GM21390 (cell line): Measurements from ENCODE around the gene PSEN2.
"Not testable (repeated sequence)": the region's sequence is repeated elsewhere in the genome, so short reads cannot be mapped to it uniquely, and the experiment has no call there.

Experiments used
- ATAC-seq: cut with Tn5 transposase; IDR thresholded peaks from one replicate; pipeline ENCODE4 v1.9.1; 2021; ENCODE audit not compliant: unreplicated experiment

Gene PSEN2

GRCh38 chr1:226870401-226871279 lies at the start of gene PSEN2:
TSS of gene PSEN2 (plus strand) at chr1:226870616. CDS start at chr1:226881908, 11,292 bp downstream.
- peak; percentile 98 for ATAC-seq

DNA sequence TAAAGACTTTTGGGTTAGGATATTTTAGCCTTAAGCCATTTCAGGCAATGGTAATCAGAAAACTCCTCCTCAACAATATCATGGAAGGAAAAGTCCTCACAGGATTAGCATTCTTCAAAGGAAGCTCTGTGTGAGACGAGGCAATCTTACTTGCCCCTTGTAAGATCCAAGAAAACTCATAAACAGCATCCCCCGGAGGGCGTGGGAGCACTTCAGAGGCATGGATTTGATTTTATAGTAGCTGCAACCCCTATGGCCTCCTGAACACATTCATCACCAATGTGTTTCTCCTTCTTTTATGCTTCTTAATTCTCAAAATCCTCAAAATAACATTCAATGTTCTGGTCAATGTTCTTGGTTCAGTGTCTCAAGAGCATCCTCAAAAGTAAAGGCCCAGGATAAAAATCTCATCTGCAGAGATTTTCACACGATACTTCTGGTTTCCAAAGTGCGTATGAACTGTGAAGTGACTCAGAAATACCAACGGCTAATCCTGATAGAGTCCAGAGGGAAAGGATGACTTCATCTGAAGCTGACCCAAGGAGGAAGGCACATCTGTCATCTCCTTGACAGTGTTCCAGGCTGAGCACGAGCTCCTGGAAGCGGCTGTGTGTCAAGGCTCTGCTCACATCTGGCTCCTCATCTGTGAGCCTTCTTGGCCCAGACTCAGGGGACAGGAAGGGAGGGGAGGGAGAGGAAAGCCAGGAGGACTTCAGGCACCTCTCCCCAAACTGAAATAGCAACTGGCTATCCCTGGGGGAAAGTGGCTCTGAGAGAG lies 49.3 kb upstream of the PSEN2 start:
- ATAC-seq: no peak

DNA sequence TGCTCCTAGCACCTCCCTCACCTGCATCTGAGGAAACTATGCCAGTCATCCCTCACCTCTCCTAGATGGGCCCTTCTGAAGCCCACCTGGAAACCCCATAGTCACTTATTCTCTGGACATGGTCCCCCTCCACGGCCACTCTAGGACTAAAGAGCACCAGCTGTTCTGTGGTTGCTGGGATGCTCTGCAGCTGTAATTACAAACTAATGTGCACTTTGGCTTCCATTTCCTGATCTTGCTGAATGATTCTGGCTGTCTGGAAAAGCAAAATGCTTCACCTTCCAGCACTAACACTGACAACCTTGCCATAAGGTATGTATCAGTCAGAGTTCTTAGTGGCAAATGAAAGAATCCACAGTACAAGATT lies 48.7 kb upstream of the PSEN2 start:
- ATAC-seq: no peak

- no peak for ATAC-seq
Observed at GRCh38 chr1:226823643-226824042, 46.8 kb upstream of the PSEN2 start.

DNA sequence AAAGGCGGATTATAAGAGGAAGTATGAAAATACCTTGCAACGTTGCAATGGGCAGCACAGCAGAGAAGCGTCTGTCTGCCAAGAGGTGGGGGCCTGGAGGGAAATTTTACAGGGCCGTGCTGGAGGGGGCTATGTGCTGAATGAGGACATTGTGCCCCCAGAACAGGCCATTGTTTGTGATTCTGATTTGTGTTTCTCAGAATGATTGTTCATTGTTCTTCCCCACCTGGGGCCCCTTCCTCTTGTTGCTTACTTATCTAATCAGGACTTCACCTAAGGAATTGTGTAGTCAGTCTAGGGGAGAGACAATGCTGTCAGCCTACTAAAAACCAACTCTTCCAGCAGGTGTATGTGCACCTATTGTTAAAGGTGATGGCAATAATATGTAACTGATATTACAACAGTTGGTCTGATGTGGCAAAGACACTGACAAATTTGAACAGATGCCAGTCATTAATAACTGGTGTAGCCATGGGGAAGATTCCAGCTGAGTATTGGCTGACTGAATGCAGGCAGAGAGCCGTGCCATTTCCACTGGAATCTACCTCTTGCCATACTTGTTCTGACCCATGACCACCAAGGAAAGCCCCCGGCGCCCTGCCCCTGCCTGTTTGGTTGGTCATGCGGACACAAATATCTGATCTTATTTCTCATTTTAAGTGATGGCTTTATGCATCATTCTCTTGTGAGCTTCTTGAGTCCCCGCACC lies 45.2 kb upstream of the PSEN2 start:
- ATAC-seq: no peak

DNA sequence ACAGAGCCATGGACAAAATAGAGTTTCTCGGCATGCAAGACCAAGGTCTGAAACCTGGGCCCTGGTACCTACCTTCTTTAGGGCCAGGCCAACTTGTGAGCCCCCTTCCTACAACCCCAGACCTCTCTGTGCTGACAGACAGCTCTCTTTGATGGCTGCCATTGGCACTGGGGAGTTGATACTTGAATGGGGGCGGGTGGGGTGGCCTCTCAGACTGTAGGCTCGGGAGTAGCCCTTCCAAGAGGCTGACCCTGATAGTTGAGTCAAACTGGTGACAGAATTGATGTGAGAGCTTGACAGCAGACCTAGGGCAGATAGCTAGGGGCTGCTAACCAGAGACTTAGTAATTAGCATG lies 44.7 kb upstream of the PSEN2 start:
- ATAC-seq: no peak

- ATAC-seq: no peak
Observed at GRCh38 chr1:226826479-226827261, 43.7 kb upstream of the PSEN2 start.

DNA sequence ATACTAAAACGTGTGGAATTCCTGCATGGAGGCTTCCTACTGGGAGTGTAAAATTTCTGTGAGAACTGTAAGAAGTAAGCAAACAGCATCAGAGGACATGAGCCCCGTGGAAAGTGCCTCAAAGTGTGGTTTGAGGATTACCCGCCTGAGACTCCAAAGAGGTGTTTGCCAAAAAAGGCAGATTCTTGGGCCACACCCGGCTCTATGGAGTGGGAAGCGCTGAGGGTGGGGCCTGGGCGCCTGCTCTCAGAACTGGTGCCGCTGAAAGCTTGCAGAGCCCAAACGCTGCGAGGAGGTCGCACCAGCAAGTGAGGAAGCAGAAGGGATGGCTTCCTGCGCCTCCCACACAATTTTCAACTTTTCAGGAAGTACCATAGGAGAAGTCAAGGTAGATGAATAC lies 43.0 kb upstream of the PSEN2 start:
- ATAC-seq: no peak

GRCh38 chr1:226827968-226828513 lies 42.4 kb upstream of the PSEN2 start:
- peak; percentile 97 for ATAC-seq

DNA sequence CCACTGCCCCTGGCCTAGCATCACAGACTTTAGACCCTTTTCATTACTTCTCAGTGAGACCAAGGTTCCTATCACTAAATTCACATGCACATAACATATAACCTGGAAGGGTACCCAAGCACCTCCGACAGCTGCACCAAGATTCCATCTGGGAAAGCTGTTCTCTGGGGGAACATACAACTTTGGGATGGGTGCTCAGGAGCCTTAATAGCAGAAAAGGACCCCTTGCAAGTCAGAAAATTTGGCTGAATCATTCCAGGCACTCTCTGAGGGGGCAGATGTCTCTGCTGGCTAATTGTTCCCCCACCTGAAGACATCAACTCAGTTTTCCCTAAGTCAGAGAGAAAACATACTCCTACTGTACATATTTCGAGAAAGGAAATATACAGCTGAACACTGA lies 41.3 kb upstream of the PSEN2 start:
- ATAC-seq: no peak

- no peak for ATAC-seq
Observed at GRCh38 chr1:226831953-226832352, 38.5 kb upstream of the PSEN2 start.

DNA sequence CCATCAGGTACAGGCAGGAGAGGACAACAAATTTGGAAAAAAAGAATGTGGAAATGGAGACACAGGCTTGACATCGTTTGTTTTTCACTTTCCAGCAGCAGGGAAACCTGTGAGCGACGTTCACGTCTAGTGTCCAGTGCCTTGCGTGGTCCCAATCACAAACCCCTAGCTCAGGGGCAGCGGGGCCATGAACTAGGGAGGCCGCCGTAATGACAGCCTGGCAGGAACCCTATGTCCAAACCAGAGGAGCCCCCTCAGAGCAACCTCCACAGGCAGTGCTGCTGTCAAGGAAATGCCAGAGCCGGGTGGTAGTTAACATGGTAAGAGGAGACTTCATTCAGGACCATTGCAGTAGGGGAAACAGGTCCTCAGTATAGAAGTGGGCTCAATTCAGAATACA lies 37.8 kb upstream of the PSEN2 start:
- no peak for ATAC-seq

DNA sequence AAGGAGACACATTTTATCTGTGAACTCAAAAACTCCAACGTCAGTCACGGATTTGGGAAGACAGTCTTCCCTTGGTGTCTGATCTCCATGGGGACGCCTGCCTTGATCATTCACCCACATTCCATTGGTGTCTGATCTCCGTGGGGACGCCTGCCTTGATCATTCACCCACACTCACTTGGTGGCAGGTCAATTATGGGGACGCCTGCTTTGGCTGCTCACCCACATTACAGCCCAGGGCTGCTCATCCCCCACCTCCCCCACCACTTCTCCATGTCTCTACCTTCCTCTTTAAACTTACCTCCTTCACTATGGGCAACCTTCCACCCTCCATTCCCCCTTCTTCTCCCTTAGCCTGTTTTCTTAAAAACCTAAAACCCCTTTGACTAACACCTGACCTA lies 36.2 kb upstream of the PSEN2 start:
- not testable (repeated sequence) for ATAC-seq

DNA sequence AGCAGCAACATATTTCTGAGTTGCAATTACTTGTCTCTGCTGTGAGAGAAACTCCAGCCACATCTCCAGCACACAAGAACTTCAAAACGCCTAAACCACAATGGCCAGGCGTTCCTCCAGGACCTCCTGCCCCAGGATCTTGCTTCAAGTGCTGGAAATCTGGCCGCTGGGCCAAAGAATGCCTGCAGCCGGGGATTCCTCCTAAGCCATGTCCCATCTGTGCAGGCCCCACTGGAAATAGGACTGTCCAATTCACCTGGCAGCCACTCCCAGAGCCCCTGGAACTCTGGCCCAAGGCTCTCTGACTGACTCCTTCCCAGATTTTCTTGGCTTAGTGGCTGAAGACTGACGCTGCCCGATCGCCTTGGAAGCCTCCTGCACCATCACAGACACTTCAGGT lies 35.0 kb upstream of the PSEN2 start:
- ATAC-seq: not testable (repeated sequence)

- ATAC-seq: not testable (repeated sequence)
Observed at GRCh38 chr1:226837966-226838365, 32.5 kb upstream of the PSEN2 start.

DNA sequence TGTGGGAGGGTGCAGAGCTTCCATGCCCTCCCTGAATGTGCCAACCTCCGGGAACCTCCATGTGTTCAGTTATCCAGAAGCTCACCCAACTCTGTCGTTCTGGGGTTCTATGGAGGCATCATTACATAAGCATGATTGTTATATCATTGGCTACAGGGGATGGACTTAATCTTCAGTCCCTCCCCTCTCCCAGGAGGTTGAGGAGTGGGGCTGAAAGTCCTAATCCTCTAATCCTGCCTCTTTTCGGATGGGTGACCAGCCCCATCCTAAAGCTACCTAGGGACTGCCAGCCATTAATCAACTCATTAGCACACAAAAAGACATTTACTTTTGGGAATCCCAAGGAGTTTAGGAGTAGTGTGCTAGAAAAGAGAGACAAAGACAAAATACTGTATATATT lies 32.0 kb upstream of the PSEN2 start:
- ATAC-seq: no peak

- ATAC-seq: no peak
Observed at GRCh38 chr1:226845624-226846023, 24.8 kb upstream of the PSEN2 start.

DNA sequence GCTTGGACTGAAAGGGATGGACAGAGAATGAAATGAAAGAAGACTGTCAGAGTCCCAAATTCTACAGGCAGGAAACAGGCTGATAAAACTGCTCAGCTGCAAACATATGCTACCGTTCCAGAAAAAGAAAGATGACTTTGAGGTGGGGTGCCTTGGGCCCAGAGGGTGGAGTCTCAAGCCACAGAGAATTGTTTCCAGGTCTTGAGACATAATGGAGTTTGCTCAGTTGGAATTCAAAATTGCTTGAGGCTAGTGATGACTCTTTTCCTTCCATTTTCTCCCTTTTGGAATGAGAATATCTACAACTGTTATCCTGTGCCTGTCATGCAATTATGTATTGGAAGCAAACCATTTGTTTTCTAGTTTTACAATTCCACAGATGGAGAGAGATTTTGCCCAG lies 23.6 kb upstream of the PSEN2 start:
- no peak for ATAC-seq

DNA sequence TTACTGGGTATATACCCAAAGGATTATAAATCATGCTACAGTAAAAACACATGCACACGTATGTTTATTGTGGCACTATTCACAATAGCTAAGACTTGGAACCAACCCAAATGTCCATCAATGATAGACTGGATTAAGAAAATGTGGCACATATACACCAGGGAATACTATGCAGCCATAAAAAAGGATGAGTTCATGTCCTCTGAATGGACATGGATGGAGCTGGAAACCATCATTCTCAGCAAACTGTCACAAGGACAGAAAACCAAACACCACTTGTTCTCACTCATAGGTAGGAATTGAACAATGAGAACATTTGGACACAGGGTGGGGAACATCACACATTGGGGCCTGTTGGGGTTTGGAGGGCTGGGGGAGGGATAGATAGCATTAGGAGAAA lies 15.9 kb upstream of the PSEN2 start:
- ATAC-seq: not testable (repeated sequence)

DNA sequence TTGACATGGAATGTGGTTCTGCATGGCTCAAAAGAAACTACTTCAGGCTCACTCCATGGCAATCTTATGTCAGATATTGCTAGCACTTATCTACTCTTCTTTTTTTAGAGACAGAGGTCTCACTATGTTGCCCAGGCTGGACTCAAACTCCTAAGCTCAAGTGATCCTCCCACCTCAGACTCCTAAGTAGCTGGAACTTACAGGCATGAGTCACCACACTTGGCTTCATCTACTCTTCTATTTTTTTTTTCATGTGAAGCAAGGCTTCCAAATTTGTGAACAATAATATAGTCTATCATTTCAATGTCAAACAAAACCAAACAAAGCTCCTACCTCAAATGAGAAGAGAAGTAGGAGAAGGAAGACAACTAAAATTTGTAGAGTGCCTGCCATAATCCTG lies 7.5 kb upstream of the PSEN2 start:
- ATAC-seq: no peak

DNA sequence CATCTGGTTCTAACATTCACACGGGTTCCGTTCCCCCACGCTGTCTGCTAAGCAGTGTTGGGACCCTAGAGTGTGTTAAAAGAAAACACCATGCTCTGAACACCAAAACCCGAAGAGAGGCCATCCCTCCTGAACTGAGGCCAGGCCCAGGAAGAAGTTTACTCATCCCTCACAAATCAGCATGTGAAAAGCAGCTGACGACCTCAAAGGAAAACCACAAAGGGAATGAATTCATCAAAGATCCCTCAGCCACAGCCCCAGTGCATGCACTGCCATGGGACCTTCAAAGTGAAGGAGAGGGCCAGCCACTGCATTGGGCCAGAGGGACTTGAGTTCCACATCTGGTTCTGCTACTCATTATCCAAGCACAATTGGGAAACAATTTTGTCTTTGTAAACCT lies 7.0 kb upstream of the PSEN2 start:
- no peak for ATAC-seq
